ENCODE measurements around the gene RAB11FIP3.
"Not testable (repeated sequence)": the region's sequence is repeated elsewhere in the genome, so short reads cannot be mapped to it uniquely, and the experiment has no call there.

GRCh38 chr16:478287-478686 is 52.8 kb downstream of the RAB11FIP3 start:
- not testable (repeated sequence) for TF ChIP-seq EZH2 (optimal IDR thresholded peaks at IDR 0.05; ENCODE audit: low read depth, low read length)
- TF ChIP-seq, protein P1, sequence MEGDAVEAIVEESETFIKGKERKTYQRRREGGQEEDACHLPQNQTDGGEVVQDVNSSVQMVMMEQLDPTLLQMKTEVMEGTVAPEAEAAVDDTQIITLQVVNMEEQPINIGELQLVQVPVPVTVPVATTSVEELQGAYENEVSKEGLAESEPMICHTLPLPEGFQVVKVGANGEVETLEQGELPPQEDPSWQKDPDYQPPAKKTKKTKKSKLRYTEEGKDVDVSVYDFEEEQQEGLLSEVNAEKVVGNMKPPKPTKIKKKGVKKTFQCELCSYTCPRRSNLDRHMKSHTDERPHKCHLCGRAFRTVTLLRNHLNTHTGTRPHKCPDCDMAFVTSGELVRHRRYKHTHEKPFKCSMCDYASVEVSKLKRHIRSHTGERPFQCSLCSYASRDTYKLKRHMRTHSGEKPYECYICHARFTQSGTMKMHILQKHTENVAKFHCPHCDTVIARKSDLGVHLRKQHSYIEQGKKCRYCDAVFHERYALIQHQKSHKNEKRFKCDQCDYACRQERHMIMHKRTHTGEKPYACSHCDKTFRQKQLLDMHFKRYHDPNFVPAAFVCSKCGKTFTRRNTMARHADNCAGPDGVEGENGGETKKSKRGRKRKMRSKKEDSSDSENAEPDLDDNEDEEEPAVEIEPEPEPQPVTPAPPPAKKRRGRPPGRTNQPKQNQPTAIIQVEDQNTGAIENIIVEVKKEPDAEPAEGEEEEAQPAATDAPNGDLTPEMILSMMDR (IDR thresholded peaks at IDR 0.05; ENCODE audit: low read length), result not testable (repeated sequence)
